ENCODE data around the gene ARID4B. TPM values are rescaled to one million over a fixed set of nuclear protein-coding genes. Genes with fewer than 3 reads are reported as not detected.
"Not testable (repeated sequence)": the region's sequence is repeated elsewhere in the genome, so short reads cannot be mapped to it uniquely, and the experiment has no call there.

Gene ARID4B
- total RNA-seq, result 10 to 100 TPM; 29.0 to 54.5 (median 37.4) TPM

DNA sequence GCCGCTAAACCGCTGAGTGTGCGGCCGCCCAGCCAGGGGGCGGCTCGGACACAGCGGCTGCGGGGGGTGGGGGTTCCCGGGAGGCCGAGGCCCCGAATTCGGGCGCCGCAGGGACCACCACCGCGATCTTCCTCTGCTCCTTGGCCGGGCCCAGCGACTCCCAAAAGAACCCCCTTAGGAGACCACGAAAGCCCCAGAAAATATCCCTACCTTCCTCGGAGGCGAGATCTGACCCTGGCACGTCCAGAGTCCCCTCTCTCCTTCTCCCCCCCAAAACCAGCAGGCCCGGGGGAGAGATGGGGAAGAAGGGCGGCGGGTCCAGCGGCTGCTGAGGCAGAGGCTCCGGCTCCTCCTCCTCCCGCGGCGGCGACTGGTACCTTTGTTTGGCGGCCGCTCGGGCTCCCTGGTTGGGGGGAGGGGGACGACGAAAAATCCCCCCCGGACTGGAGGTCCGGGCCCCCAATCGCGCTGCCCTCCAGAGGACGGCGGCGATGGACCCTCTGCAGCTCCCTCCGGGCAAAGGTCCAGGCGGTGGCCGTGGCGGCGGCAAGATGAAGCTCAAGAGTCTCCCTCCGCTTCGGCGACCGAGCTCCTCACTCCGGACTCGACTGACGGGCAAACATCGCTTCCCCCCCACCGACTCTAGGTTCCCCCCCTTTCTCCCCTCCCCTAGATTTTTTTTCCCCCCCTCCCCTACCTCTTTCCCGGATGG, at the start of gene ARID4B:
Gene ARID4B, minus strand, starts transcription at position 621 of the 712 bp plus-strand sequence. CDS start 1,260 bp downstream, outside the sequence.
- no peak for TF ChIP-seq CTCF (IDR thresholded peaks at IDR 0.05)
- DNase-seq (ENCODE audit: low spot score) (peak; percentile 55), ATAC-seq (ENCODE audit: low FRiP score) (peak; percentile 27)

GRCh38 chr1:235375919-235376605, 48.1 kb upstream of the ARID4B start:
- DNase-seq (ENCODE audit: low spot score), result no peak
- ATAC-seq (ENCODE audit: low FRiP score), result no peak
- TF ChIP-seq CTCF (IDR thresholded peaks at IDR 0.05), result no peak

DNA sequence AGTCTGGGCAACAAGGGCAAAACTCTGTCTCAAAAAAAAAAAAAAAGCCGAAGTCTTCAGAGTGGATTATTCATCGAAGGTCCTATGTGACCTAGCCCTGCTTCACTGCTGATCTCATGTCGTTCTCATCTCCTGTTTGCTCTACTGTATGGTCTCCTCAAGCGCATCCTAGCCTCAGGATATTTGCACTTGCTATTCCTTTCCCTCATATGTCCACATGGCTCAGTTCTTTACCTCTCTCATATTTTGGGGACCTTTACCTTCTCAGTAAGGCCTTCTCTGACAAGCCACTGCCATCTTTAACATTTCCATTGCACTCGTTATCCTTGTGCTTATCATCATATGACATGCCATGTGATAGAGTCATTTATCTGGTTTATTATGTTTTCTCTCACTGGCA, 41.8 kb upstream of the ARID4B start:
- no peak for ATAC-seq (ENCODE audit: low FRiP score)
- TF ChIP-seq CTCF (IDR thresholded peaks at IDR 0.05), result no peak
- no peak for DNase-seq (ENCODE audit: low spot score)

- no peak for TF ChIP-seq CTCF (IDR thresholded peaks at IDR 0.05)
- no peak for ATAC-seq (ENCODE audit: low FRiP score)
- no peak for DNase-seq (ENCODE audit: low spot score)
Measured at GRCh38 chr1:235368428-235368827, 40.4 kb upstream of the ARID4B start.

DNA sequence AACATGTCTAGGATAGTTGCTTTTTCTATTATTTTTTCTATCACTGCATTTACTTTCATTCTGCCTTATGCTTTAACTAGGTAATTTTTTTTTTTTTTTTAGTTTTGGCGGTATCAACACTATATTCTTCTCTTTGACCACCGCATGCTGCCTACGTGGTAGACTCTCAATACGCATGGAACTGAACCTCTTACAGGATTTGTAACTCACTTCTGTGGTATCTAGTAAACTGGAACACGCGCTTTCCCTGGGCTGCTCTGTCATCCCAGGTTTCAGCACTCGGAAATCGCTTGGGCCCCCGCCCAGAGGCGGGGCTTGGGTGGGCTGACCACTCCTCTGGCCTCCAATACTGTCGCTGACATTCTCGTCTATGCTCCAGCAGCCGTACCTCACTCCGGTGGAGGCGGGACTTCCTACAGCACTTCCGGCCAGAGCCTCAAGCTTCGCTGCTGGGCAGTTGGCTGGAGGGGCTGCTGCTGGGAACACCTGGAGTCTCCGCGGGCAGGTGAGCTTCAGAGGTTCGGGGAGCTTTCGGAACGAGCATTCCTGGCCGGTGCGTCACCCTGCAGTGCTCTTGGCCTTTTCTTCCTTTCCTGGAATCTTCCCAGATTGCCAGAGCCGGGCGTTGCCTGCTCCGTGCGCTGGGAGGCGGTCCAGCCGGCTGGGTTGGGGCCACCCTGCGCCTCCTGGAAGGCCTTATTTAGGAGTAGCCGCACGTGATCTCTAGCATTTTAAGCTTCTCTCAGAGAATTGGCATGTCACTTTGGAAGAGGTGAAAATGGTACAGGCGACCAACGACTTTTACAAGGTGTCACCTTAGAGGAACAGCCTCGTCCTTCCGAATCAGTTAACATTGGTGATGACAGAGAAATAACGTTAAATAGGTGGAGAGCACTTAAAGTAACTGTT, 39.3 kb upstream of the ARID4B start, which contains the start of gene TBCE:
Gene TBCE, plus strand, starts transcription at position 428 of the 909 bp plus-strand sequence. CDS start 12,623 bp downstream, outside the sequence.
- TF ChIP-seq CTCF (IDR thresholded peaks at IDR 0.05), result no peak
- ATAC-seq (ENCODE audit: low FRiP score) (peak; percentile 100), DNase-seq (ENCODE audit: low spot score) (peak; percentile 89)

GRCh38 chr1:235366286-235366685, 38.3 kb upstream of the ARID4B start:
- no peak for TF ChIP-seq CTCF (IDR thresholded peaks at IDR 0.05)
- no peak for ATAC-seq (ENCODE audit: low FRiP score)
- no peak for DNase-seq (ENCODE audit: low spot score)

GRCh38 chr1:235364189-235364588, 36.2 kb upstream of the ARID4B start:
- not testable (repeated sequence) for DNase-seq (ENCODE audit: low spot score); ATAC-seq (ENCODE audit: low FRiP score)
